HG02981 (cell line): ENCODE data around the gene SRSF12.
"Not testable (repeated sequence)": the region's sequence is repeated elsewhere in the genome, so short reads cannot be mapped to it uniquely, and the experiment has no call there.

ENCODE experiments used
- ATAC-seq: cut with Tn5 transposase; IDR thresholded peaks from one replicate; pipeline ENCODE4 v1.9.1; 2021; ENCODE audit warnings: mild to moderate bottlenecking, moderate library complexity; ENCODE audit not compliant: unreplicated experiment

SRSF12 gene

GRCh38 chr6:89073014-89073620 lies 44.8 kb downstream of the SRSF12 start:
- no peak for ATAC-seq

GRCh38 chr6:89071036-89071435 lies 46.8 kb downstream of the SRSF12 start:
- no peak for ATAC-seq

GRCh38 chr6:89069536-89070163 lies 48.2 kb downstream of the SRSF12 start:
- no peak for ATAC-seq

- no peak for ATAC-seq
Observed at GRCh38 chr6:89068695-89069094, 49.2 kb downstream of the SRSF12 start.

GRCh38 chr6:89067796-89068195 lies 50.1 kb downstream of the SRSF12 start:
- ATAC-seq: no peak

- ATAC-seq: no peak
Observed at GRCh38 chr6:89066940-89067646, 50.8 kb downstream of the SRSF12 start.

GRCh38 chr6:89066121-89066520 lies 51.8 kb downstream of the SRSF12 start:
- not testable (repeated sequence) for ATAC-seq

GRCh38 chr6:89064931-89065330 lies 52.9 kb downstream of the SRSF12 start:
- not testable (repeated sequence) for ATAC-seq

GRCh38 chr6:89063881-89064280 lies 54.0 kb downstream of the SRSF12 start:
- no peak for ATAC-seq

- no peak for ATAC-seq
Observed at GRCh38 chr6:89059227-89059626, 58.6 kb downstream of the SRSF12 start.

GRCh38 chr6:89058627-89059026 lies 59.2 kb downstream of the SRSF12 start:
- no peak for ATAC-seq

GRCh38 chr6:89057759-89058158 lies 60.1 kb downstream of the SRSF12 start:
- no peak for ATAC-seq

- ATAC-seq: no peak
Observed at GRCh38 chr6:89054208-89054607, 63.7 kb downstream of the SRSF12 start.

- no peak for ATAC-seq
Observed at GRCh38 chr6:89051676-89052075, 66.2 kb downstream of the SRSF12 start.

- ATAC-seq: no peak
Observed at GRCh38 chr6:89050697-89051096, 67.2 kb downstream of the SRSF12 start.

- no peak for ATAC-seq
Observed at GRCh38 chr6:89050155-89050554, 67.7 kb downstream of the SRSF12 start.

- ATAC-seq: no peak
Observed at GRCh38 chr6:89048985-89049384, 68.9 kb downstream of the SRSF12 start.

GRCh38 chr6:89048288-89048923 lies 69.5 kb downstream of the SRSF12 start:
- ATAC-seq: no peak

GRCh38 chr6:89047473-89047872 lies 70.4 kb downstream of the SRSF12 start:
- no peak for ATAC-seq
